Stimulated activated CD8-positive, alpha-beta memory T cell treated with anti-CD3 and anti-CD28 coated beads, Interleukin-4, amount 100 ng/mL, for 48 hours (primary cell): Measurements from ENCODE around the gene JMJD8.
A peak's percentile ranks its signal among the peaks of the same experiment; 100 is the strongest.

Experiments used
- DNase-seq: peaks from one replicate; pipeline ENCODE4 v3.0.0-alpha.2; 2020

JMJD8 gene, protein sequence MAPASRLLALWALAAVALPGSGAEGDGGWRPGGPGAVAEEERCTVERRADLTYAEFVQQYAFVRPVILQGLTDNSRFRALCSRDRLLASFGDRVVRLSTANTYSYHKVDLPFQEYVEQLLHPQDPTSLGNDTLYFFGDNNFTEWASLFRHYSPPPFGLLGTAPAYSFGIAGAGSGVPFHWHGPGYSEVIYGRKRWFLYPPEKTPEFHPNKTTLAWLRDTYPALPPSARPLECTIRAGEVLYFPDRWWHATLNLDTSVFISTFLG

DNA sequence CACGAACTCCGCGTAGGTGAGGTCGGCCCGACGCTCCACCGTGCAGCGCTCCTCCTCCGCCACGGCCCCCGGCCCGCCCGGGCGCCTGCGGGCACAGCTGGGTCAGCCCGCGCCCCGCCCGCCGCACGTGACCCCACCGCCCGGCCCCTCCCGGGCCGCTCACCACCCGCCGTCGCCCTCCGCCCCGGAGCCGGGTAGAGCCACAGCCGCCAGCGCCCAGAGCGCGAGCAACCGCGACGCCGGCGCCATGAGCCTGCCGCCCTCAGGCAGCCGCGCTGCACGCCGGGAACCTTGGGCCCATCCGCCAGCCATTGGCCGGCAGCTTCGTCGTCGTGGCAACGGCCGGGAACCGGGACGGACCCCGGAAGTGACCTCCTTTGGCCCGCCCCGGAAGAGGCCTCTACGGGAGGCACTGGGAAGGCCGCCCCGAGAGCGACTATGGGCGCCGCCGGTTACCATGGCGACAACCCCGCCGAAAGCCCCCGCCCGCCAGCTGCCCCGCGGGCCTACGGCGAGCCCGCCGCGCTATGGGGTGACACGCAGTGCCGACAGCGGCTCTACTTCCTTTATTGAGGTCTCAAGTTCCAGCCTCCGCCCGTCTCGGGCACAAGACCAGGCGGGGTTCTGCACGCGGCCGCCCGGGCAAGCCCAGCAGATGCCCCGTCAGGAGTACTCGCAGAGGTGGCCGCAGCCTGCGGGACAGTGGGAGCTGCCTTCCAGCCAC lies at the start of gene JMJD8:
Gene JMJD8, minus strand, starts transcription at position 264 of the 724 bp plus-strand sequence. Its CDS starts 15 bp downstream, at position 249.
- DNase-seq, result peak; percentile 98

DNA sequence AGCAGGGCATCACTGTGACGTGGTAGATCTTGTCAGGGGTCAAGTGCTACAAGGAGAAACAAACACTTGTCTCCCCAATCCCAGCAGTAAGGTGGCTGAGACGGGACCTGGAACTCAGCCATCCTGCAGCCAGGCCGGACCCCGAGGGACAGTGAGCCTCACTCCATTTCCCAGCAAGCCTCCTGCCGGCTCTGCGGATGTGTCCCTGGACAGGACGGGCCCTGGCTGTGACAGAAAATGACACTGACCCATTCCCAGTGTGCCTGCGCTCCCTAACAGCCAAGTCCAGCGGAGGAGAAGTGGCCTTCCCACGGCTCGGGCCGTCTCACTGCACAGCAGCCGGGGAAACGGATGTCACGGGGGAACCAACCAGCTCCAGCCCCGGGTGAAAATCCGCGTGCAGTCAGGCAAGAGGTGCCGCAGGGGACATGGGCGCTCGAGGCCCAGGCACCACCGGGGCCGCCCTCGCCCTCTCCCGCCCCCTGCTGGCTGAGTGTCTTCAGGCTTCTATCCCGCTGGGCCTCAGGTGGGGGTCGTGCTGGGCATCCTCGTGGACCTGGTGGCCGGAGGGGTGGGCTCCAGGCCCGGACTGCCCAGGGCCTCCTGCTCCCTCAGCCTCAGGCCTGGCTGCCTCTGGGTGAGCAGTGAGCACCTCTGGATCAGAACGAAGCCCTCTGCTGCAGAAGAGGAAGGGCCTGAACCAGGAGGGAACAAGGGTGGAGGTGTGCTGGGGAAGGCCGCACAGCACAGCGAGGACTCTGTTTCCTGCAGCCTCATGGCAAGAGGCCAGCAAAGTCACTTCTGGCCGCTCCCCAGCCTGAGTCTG lies 49.5 kb upstream of the JMJD8 start:
- peak; percentile 75 for DNase-seq

DNA sequence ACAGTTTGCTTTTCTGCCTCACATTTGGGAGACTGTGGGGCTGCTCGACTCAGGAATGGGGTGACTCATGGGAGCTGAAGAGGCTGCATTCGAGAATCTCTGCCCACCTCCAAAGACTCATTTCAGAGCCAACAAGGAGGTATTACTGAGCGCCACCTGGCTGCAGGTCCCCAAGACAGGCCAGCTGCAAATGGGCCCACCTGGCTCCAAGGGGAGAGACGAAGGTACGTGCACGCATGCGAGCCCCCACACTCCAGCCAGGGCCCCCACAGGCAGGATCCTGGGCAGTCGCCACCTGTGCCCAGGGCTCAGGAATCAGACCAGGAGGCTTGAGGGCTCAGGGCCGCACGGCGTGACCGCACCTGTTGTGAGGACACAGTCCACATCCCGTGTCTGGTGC lies 48.8 kb upstream of the JMJD8 start:
- no peak for DNase-seq

DNA sequence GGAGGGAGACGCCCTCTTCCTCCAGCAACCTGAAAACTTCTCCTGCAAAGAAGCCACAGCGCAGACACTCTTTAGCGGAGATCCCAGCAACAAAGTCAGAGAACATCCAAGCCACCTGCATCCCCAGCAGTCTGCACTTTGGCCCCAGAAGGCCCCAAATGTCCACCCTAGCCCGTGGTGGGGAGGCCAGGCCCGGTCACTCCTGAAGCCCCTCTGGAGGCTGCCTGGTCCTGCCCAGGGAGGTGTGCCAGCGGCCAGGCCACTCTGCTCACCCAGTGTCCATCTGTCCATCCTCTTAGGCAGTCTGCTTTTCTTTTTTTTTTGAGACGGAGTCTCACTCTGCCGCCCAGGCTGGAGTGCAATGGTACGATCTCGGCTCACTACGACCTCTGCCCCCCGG lies 48.2 kb upstream of the JMJD8 start:
- DNase-seq, result no peak

DNA sequence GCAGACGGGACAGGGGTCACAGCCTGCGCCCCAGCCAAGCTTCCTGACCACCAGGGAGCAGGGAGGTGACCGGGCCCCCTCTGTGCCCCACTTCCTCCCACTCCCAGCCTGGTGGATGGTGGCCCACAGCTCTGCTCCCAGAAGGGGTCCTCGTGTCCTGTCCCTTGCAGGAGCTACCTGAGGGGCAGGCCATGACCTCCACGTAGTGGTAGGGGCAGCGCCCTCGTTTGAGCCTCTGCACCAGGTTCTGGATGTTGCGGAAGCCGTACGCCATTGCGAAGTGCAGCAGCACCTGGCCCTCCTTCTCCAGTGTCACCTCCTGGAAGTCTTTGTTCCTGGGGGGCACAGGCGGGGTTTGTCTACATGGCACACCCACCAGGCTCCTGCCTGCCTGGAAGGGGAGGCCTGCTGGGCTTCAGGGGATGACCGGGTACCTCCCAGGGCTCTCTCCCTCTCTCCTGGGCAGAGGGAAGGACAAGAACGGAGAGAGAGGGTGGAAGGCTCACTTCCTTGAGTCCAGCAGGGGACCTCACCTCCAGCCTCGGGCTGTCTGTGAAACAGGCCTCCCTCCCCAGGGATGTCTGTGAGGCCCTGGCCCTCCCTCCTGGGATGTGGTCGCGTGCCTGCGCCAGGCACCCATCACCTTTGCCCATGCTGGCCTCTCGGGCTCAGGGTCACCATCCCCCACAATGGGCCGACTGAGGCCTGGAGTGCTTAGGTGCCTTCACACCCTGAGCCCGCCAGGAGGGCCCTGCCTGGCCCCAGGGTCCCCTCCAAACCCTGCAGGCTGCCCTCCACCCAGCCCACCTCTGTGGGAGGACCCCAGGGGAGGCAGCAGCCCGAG lies 46.8 kb upstream of the JMJD8 start:
- DNase-seq, result no peak

DNA sequence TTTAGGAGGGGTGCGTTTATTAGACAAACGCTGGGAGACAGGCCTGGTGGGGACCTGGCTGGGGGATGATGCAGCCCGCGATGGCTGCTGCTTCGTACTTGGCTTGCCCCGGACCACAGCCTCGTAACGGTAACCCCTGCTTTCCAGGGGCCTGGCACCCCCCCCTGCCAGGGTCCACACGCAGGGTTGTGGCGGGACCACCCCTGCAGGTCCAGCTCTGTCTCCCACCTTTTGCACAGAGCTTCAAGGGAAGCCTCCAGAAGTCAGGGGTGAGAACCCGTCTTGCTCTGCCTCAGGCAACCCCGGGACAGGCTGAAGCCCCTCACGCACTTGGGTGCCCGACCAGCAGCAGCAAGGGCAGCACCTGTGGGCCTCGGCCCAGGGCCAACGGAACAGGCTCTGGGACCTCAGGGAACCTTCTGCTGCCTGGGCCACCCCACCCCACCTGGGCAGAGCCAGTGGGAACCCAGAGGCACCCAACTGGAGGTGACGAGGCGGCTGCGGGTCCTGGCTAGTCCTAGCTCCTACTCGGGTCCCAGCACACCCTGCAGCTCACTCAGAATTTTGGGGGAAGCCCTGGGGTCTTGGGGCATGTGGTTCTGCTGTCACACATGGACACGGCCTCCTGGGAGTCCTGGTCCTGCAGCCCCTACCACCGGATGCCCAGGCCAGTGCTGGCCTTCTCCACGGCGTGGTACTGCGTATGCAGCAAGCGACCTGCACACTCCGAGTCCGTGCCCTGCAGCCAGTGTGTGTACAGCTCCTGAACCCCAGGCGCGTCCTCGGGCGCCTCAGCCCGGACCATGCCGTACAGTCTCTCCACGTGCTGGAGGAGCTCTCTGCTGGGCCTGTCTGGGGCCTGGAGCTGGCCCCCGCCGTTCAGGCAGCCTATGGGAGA lies 45.9 kb upstream of the JMJD8 start:
- no peak for DNase-seq

DNA sequence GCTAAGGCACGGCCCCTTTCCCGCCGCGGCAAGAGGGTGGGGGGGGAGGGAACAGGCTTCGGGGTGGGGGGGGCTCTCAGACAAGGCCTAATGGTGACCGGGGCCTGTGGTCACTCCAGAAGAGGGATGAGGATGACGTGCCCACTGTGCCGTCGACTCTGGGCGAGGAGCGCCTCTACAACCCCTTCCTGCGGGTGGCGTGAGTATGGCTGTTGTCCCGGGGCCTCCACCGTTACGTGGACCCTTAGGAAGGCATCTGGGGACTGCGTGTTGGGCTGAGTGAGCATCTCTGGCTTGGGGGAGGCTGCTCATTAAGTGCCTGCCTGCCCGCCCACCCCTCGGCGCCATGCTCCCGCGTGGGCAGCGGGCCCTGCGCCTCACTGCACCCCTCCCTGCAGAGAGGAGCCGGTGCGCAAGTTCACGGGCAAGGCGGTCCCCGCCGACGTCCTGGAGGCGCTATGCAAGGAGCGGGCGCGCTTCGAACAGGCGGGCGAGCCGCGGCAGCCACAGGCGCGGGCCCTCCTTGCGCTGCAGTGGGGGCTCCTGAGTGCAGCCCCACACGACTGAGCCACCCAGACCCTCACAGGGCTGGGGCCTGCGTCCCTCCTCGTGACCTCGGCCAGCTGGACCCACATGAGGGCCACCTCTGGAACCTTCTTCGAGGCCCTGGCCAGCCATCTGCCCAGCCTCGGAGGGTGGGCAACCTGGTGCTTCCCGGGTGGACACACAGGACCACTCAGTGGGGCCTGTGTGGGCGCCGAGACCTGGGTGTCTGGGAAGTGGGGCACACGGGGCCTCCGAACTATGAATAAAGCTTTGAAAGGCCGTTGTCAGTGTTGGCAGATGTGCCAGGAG lies 45.0 kb upstream of the JMJD8 start:
- DNase-seq, result no peak

DNA sequence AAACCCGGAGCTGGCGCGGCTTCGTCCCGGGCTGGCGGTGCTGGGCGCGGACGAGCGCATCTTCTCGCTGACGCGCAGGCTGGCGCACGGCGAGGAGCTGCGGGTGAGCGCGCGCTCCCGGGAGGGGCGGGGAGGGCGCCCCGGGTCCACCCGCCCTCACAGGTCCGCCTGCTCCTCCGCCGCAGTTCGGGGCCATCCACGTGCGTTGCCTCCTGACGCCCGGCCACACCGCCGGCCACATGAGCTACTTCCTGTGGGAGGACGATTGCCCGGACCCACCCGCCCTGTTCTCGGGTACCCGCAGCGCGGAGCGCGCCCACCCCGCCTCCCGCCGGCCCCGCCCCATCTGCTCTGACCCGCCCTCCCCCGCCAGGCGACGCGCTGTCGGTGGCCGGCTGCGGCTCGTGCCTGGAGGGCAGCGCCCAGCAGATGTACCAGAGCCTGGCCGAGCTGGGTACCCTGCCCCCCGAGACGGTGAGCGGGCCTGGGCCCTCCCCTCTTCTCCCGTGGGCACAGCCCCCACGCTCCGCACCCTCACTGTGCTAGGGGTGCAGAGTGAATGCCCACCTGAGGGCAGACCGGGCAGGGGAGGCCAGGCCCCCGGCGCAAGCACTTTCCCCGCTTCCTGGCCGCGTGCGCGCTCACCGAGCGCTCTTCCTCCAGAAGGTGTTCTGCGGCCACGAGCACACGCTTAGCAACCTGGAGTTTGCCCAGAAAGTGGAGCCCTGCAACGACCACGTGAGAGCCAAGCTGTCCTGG lies 44.2 kb upstream of the JMJD8 start:
- DNase-seq, result peak; percentile 79

DNA sequence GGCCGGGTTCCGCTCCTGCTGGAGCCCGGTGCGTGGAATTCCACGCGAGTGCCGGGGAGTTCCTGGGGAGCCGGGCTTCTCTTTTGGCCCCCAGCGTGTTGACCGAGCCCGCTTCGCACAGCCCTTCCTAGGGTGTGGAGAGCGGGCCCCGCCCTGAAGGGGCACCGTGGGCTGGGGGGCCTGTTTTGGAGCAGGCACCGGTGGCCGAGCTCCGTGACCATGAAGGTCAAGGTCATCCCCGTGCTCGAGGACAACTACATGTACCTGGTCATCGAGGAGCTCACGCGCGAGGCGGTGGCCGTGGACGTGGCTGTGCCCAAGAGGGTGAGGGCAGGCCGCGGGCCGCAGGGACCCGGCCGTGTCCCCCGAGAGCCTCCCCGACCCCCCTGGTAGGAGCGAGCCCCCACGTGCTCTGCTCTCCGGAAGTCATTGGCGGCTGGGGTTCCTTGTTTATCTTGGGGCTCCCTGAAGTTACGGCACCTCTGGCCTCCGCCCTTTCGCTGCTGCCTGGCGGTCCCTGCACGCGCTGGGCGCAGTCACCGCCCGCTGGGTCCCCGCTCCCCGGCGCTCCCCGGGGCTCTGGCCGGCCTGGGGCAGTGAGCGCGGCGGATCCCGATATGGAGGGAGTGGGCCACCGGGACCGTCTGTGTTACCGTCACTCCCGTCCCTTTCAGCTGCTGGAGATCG lies 43.3 kb upstream of the JMJD8 start:
- no peak for DNase-seq

DNA sequence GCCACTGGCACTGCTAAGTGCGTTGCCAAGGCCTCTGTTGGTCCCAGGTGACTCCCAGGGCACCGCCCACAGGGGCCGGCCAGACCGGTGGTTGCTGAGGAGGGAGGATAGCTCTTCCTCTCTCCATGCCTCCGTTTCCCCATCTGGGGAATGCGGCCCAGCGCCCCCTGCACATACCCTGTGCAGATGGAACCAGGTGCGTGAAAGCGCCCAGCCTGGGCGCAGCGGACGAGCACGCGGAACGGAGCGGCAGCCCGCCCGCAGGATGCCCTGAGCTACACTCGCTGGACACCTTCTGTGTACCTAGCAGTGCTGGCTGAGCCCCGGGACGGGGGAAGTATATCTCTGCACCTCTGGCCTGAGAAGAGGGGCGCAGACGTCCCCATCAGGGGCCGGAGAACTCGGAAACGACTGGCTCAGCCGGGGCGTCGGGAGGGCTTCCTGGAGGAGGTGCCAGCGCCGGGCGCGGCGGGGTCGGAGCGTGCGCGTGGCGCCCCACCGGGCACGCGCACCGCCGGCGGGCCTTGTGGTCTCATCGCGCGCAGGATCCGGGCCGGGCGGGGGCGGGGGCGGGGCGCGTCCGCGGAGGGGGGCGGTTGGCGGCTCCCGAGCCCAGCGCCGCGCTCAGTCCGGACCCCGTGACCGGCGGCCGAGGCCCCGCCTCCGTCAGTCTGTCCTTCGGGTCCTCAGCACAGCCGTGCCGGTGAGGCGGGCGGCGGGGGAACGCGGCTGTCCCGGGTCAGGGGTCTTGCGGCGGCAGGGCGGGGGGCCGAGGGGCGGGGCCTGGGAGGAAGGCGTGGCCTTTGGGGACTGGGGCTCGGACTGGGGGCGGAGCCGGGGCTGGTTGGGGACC lies 42.5 kb upstream of the JMJD8 start, which contains the start of the genes CCDC78 and HAGHL:
Gene CCDC78, minus strand, starts transcription at position 6 of the 853 bp plus-strand sequence. CDS start 76 bp downstream, outside the sequence.
Gene HAGHL, plus strand, starts transcription at position 669 of the 853 bp plus-strand sequence. CDS start 404 bp downstream, outside the sequence.
- peak; percentile 83 for DNase-seq

DNA sequence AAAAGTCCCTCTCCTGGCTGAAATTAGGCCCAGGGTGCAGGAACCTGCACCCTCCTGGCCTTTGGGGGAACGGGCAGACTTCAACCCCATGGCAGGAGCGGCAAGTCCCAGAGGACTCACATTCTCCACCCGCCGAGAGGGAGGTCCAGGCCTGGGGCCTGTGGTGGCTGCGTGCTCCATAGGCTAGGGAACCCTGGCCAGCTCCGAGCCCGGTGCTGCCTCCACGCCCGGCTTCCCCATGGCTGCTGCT lies 42.0 kb upstream of the JMJD8 start:
- DNase-seq, result no peak

DNA sequence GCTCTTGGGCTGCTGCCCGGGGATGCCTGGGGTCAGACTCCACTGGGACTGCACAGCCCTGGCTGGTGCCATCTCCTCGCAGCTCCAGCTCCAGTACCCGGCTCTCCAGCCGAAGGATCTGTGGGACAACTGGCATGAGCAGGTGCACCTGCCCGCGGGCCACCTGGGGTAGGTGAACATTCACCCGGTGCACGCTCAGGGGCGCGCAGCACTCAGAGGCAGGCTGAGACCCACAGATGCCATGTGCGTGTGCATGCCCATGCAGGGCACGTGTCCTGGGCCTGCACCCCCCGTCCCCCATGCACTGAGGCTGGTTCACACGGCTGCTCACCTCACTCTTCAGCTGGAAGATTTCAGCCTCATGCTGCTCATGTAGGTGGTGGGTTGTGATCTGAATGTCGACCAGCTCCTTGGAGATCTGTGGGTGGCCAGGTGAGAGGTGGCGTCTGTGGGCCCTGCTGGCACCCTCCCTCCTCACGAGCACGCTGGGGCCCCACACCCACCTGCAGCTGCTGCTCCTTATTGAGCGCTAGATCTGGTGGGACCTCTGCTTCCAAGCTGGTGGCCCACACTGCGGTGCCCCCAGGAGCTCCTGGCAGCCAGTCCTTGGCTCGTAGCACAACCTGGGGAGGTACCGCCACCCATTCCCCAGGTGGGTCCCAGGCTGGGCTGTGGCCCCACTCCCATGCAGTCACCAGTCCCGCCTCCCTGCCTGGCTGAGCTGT lies 41.5 kb upstream of the JMJD8 start:
- DNase-seq, result no peak

DNA sequence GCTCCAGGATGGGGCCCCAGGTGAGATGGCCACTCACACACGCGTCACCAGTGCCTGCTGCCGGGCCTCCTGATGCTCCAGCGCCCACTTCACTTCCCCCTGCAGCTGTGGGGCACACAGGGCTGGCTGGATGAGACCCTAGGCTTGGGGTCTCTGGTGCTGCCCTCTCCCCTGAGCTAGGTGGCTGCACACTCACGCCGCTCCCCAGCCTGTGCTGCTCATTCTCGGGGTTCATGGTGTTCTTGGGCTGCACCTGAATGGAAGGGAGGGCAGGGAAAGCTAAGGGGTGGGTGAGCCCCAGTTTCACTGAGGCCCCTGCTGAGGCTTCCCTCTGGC lies 40.9 kb upstream of the JMJD8 start:
- DNase-seq, result no peak

DNA sequence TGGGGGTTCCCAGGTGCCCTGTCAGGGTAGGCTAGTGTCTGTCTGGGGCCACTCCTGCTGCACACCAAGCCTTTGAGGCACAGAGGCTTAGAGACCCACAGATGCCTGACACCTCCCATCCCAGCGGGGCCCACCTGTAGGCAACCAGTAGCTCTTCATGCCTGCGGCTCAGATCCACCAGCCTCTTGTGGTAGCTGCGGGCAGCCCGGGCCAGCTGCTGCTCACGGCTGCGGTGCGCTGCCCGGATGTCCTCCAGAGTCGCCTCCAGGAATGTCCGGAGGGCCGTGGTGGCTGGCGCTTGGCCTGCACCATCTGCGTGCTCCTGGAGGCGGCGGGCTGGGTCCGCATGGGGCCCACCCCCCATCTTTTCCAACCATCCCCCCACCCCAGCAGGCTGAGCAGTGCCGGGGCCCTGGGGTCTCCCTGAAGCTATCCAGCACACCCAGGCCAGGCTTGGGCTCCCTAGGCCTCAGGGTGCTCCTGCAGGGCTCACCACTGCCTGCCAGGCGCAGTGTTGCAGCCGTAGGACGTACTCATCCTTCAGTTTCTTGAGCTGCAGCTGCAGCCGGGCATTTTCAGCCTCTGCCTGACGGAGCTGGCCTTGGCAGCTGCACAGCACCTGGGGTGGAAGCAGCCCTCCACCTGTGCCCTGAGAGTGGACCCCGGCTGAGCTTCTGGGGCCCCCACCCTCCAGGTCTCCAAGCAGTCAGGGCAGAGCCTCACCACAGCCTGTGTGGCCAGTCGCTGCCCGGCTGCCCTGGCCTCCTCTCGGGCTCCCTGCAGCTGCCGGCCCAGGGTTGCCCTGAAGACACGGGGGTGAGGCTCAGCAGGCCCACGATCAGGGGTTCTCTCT lies 40.3 kb upstream of the JMJD8 start:
- DNase-seq, result no peak

DNA sequence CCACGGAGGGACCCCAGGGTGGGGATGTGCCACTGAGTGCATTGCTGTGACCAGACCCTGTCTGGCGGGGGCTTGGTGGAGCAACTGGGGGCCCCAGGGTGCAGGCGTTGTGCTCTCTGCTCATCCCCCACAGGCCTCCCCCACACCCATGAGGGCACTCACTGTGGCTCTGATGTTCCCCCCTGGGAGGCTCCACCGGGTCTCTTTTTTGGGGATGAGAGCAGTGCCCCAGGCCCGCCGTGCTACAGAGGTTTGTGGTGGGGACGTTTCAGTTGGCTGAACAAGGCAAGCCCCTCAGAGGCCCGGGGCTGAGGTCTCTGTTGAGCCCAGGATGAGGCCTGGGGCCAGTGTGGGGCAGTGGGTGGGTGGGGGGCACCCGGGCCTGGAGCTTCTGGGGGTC lies 39.6 kb upstream of the JMJD8 start:
- DNase-seq, result no peak

DNA sequence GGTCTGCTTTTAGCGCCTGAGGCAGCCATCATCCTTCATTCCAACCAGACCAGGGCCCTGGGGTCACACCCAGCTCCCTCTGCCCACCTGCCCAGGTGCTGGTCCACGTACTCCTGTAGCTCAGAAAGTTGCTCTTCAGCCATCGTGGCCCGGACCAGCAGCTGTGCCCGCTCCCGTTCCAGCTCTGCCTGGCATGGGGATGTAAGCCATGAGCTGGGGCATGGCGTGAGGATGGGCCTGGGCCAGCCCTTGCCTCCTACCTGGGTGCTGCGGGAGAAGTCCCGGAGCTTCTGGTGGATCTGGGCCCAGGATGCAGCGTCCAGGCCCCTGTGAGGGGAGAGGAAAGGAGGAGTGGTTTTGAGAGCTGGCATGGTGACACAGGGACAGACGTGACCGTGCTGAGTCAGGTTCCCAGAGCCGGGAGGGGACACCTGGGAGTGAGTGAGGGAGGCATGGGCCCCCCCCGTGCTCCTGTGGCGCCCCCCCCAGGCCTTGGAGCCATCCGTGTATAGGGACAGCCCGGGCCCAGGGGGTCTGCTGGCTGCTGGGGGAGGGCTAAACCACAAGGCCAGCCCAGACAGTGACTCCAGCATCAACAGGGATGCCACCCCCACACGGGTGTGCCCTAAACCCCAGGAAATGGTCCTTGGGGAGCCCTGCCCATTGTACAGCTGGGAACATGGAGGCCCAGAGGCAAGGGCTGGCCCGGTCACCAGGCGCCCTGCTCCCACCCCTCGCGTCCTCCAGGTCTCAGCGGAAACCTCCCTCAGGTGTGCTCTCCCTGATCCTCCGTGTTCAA lies 38.9 kb upstream of the JMJD8 start:
- no peak for DNase-seq
